Gastrocnemius medialis (tissue), 4 donors: ENCODE results near the gene IQGAP1.

Experiments
- CTCF ChIP-seq, 5 experiments: fragments of 450-650 bp in 3 of 5; fragments of 200-600 bp in 2 of 5; sonication (generic) in 2 of 5; IDR thresholded peaks in 4 of 5; conservative IDR thresholded peaks in 1 of 5; 1 replicate in 4 of 5; 2 replicates in 1 of 5; pipeline ENCODE4 v1.5.1; 2016 to 2019; ENCODE audit warnings: antibody characterized with exemption in 5 of 5, mild to moderate bottlenecking in 3 of 5, moderate library complexity in 3 of 5
- POLR2A ChIP-seq, 2 donors: fragments of 450-650 bp; IDR thresholded peaks; one replicate each; pipeline ENCODE4 v1.6.1; 2017; ENCODE audit warnings: antibody characterized with exemption in 2 of 2, mild to moderate bottlenecking in 2 of 2, moderate library complexity in 2 of 2

GRCh38 chr15:90386221-90386620 is 1.8 kb upstream of the IQGAP1 start:
- TF ChIP-seq CTCF (IDR thresholded peaks at IDR 0.05 in 4 of 5, conservative IDR thresholded peaks at IDR 0.05 in 1 of 5) (no peak), POLR2A (IDR thresholded peaks at IDR 0.05) (no peak)
